ELF-1 (cell line): ENCODE results near the gene ITFG1.
A peak's percentile ranks its signal among the peaks of the same experiment; 100 is the strongest.
"Not testable (repeated sequence)": the region's sequence is repeated elsewhere in the genome, so short reads cannot be mapped to it uniquely, and the experiment has no call there.

Experiments
- DNase-seq: peaks from one replicate; pipeline ENCODE4 v3.0.0-alpha.2; 2016; ENCODE audit warnings: low read depth, low spot score

ITFG1 gene

DNA sequence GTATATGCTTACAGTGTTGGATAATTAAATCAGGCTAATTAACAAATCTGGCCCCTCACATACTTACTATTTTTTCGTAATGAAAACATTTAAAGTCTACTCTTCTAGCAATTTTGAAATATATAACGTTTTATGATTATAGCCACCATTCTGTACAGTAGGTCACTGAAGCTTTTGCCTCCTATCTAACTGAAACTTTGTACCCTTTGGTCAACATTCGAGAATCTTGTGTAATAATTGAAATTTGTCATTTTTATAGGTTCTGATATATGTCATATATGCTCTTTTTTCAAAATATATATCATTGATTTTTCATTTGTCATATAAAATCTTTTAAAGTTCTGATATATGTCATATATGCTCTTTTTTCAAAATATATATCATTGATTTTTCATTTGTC lies 12.9 kb upstream of the ITFG1 start:
- no peak for DNase-seq

DNA sequence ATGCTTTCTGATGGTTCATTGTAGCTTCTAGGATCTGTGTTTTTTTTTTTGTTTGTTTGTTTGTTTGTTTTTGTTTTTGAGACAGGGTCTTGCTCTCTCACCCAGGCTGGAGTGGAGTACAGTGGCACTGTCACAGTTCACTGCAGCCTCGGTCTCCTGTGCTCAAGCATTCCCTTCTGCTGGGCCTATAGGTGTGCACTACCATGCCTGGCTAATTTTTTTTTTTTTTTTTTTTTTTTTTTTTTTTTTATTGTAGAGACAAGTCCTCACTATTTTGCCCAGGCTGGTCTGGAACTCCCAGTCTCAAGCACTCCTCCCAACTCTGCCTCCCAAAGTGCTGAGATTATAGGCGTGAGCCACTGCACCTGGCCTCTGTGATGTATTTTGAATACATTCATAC lies 12.1 kb upstream of the ITFG1 start:
- not testable (repeated sequence) for DNase-seq

DNA sequence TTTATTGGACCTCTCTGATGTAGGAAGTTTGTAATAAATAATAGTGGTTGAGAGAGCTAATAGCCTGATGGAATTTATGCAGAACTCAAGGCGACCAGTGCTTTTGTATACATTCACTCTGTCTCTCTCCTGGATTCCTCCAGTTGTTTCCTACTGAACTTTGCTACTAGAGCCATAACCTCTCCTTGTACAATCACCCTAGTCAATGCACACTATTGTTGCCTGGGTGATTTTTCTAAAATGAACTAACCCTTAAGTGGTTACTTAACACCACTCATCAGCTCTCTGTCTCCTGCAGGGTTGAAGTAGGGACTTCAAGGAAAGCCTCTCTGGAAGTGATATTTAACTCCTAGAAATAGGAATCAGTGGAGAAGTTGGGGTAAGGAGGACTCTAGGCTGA lies 9.9 kb upstream of the ITFG1 start:
- DNase-seq: no peak

DNA sequence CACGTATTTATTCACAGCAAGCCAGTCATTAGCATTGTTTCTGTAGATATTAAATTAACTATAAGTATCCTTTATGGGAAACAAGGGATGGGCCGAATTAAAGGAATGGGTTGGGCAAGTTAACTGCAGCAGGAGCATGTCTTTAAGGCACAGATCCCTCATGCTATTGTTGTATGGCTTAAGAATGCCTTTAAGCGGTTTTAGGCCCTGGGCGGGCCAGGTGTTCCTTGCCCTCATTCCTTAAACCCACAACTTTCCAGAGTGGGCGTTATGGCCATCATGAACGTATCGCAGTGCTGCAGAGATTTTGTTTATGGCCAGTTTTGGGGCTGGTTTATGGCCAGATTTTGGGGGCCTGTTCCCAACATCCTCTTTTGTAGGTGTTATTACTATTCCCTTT lies 9.3 kb upstream of the ITFG1 start:
- DNase-seq: peak; percentile 44

DNA sequence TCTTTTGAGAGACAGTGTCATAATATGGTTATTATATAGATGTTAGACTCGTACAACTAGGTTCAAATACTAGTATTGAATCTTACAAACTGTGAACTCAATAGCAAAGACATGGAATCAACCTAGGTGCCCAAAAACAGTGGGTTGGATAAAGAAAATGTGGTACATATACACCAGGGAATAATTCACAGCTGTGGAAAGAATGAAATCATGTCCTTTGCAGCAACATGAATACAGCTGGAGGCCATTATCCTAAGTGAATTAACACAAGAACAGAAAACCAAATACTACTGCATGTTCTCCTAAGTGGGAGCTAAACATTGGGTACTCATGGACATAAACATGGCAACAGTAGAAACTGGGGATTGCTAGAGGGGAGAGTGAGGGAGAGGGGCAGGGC lies 8.4 kb upstream of the ITFG1 start:
- DNase-seq: no peak

DNA sequence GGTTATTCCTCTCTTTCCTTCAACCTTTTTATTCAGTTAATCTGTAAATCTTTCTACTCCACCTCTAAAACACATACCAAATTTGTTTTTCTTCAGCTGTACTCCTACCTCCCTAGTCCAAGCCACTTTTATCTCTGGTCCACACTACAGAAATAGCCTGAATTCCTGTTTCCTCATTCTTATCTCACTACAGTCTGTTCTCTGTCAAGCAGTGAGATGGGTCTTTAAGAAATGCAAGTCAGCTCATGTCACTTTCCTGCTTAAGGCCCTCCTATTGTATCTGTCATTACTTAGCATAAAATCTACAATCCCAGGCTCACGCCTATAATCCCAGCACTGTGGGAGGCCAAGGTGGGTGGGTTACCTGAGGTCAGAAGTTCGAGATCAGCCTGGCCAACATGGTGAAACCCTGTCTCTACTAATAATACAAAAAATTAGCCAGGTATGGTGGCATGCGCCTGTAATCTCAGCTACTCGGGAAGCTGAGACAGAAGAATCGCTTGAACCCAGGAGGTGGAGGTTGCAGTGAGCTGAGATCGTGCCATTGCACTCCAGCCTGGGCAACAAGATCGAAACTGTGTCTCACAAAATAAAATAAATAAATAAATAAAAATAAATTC lies 7.3 kb upstream of the ITFG1 start:
- DNase-seq: peak; percentile 32

DNA sequence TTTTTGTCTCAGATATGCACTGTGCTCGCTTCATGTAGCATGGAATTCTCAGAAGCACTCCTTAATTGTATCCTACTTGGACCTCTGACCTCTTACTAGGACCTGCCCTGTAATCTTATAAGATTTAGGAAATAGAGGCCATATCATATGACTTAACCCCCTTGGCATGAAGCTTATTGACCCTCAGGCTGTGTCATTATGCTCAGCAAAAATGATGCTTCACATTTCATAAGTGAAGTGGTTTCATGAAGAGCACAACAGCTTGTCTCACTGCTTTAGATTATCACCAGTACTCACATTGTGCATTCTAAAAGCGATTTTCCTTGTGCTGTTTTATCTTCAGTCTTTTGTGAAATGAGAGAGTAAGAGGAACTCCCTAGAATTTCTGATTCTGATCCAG lies 6.6 kb upstream of the ITFG1 start:
- no peak for DNase-seq

DNA sequence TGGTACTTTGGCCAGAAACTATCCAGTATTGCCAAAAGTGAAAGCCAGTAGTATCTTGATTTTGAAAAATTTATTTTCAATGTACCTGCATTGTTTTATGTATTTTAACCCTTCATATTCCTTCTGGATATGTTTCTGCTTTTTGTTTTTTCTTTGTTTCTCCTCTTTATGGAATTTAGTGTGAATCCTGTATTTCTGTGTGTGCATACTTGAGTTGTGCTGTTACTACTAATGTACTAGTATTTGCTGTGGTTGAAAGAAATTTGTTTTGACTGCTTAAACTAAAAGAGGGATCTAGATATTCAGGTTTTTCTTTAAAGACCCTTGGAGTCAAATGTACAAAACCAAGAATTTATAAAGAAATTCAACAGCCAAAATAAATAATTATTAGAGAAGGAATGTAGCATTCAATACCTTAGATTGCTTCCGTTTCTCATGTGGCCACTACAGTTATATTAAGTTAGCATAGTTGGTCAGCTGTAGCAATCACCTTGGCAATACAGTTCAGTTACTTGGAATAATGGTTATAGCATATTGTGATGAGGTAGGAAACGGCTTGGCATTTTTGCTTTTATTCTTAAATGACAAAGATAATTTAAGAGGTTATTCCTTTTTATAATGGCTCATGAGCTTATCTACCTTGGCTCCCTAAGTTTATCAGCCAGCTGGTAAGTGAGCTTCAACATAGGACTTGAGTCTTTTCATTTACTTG lies 5.2 kb upstream of the ITFG1 start:
- DNase-seq: no peak

DNA sequence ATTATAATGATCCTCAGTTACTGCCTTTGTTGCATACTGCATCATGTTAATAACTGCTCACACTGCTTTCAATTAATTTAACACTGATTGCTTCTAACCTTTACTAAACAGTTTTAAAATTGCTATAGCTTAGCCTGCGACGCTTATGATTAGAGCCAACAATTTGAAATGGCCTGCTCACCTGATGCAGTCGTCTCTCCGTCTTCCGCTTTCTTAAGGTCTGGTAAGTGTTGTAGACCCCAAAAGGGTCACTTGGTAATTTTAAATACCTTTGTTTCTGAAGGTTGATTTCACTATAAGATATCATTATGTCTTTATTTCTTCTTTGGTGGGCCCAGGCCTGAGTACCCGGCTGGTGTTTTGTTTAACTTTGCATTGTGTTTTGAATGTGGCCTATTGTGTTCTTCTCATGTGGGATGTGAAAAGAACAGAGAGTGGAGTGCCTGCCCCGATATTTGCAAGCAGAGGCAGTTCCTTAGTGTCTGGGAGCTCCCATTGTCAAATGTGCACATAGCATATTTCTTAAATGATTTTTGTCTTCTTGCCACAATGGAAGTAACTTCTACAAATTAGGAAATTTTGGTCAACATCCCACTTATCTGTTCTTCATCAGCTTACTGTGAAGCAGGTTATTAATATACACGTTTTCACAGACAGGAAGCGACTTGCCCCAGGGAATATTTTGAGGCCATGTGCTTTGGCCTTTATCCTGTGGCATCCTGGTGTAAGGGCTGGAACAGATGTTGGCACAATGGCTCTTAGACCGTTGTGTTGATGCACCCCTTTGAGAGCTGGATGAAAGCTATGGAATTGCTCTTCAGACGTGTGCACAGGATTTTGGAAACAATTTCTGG lies 3.1 kb upstream of the ITFG1 start:
- DNase-seq: no peak

DNA sequence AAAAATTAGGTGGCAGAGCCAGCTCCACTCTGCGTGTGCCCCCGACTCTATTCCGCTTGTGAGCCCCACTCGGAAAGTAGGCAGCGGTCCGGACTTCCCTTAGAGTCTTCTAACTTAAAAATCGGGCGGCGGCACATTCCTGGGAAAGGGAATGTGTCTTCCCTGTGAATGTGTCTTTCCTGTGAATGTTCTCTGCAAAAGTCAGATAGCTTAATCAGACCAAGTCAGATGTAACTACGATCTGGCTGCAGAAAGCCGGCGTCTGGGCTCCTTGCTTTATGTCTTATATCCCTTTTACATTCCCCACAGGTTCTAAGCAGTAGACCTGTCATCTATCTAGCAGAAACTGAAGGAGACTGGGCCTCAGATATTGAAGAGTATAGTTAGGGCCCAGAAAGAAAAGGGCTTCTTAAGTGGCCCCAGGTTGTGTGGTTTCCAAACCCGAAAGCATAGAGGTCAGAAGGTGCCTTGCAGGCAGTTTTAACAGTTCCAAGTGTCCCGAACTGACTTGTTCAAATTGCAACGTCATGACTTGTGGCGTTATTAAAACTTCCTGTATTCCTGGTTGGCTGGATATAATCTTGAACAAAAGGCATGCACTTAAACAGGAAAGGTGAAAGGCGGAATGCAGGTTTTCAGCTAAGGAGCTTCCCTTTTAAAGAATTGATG lies 869 bp upstream of the ITFG1 start:
- peak; percentile 56 for DNase-seq

DNA sequence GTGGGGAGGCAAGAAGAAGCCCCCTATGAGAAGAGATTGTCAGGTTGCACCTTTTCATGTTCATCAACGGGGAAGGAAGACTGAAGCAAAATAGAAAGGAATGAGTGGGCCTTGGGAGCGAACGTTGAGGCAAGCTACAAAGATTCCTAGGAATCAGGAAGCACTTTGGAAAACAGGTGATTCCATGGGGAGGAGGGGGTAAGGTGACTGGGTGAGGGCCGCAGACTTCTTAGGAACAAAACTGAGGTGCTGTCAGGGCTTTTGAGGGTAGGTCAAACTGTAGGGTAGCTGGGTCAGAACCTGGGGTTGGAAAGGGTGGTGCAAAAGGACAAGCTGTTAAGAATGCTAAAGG lies 528 bp downstream of the ITFG1 start:
- DNase-seq: peak; percentile 14

DNA sequence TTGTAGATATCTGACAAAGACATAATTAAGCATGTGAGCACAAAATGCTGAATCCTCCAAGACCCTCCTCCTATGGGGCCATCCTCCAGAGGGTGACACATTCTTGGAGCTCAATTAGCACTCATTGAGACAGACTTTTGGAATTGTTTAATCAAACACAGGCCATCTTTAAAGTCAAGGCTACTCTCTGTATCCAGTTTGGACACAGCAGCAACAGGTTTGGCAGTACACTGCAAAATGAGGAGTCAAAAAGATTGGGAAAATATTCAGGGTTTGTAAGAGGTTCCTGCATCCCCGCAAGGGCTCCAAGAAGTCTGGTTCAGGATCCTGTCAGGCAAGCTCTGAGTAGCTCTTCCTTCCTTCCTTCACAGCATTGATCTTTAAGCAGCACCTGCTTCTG lies 1.3 kb downstream of the ITFG1 start:
- DNase-seq: no peak

DNA sequence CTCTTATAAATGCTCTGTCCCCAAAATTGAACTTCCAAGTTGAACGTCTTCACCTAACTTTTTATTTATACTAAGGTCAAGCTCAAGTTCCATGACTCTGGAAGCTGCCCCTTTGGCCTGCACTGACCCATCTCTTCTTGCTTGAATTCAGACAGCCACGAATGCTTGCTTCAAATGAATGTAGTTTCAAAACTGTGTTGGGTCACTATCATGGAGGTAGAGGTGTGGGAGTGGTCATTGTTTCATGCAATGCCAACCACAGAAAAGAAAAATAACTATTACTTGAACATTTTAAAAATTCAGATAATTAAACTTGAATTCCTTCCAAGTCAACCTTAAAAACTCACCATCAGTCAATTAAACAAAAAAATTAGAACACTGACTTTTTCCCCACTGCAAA lies 2.5 kb downstream of the ITFG1 start:
- DNase-seq: no peak

DNA sequence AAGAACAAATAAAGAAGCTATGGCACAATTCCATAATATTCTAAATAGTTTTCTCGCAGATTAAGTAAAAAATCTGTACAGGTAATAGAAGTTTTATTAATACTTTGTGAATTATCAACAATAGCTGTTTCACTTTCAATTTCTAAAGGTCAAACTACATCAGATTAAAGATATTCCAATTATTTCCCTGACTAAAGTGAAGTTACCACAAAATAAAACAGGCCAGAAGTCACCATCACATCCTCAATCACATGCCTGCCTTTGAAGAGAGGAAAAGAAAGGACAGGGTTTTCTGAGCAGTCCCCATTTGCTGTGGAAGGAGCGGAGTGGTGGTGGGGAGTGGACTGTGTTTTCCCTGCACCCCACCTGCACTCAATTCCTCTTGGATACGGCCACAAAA lies 11.1 kb downstream of the ITFG1 start:
- DNase-seq: no peak

DNA sequence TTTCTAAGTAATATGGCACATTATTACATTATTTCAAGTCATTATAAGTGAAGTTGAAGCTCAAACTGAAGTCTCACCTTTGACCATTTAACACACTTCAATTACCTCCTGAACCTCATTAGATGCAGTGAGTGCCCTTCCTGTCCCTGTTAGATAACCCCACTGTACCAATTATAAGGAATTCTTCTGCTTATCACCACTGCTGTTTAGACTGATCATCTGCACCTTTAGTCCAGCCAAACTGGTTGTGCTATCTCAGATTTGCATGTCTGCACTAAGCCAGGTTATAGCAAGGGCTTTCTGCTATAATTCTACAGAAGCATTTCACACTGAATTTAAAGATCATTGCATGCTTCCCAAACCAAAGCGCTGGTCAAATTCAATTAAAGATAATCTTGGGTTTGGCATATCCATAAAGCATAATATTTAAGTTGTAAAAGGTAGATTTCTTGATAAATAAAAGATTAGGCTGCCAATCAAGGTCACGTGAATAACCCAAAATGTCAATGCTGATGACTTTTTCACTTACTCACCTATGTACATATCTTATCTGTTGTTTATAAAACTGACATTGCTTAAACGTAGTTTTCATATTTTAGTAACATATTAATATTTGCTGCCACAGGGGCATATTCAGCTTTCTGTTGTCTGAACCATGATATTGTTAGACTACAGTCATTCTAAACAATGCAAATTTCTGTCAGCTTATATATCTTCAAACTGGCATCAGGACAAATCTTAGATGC lies 11.9 kb downstream of the ITFG1 start:
- no peak for DNase-seq

DNA sequence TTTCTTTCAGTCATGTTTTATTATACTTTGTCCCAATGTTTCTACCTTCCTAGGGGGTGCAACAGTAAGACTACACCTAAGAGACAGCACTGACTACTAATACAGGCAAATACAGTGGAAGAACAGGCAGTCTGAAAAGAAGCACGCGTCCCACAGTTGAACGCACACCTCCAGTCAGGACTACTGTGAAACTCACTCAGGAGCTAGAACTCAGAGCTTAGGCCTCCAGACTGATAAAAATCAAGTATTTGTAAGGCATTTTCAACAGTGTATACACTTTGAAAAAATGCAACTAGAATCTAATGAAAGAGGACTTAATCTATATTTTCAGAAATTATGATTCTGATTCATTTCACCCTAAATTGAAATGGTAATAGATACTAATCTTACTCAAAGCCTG lies 14.4 kb downstream of the ITFG1 start:
- DNase-seq: no peak

DNA sequence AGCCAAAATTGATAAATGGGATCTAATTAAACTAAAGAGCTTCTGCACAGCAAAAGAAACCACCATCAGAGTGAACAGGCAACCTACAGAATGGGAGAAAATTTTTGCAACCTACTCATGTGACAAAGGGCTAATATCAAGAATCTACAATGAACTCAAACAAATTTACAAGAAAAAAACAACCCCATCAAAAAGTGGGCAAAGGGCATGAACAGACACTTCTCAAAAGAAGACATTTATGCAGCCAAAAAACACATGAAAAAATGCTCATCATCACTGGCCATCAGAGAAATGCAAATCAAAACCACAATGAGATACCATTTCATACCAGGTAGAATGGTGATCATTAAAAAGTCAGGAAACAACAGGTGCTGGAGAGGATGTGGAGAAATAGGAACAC lies 18.0 kb downstream of the ITFG1 start:
- not testable (repeated sequence) for DNase-seq

DNA sequence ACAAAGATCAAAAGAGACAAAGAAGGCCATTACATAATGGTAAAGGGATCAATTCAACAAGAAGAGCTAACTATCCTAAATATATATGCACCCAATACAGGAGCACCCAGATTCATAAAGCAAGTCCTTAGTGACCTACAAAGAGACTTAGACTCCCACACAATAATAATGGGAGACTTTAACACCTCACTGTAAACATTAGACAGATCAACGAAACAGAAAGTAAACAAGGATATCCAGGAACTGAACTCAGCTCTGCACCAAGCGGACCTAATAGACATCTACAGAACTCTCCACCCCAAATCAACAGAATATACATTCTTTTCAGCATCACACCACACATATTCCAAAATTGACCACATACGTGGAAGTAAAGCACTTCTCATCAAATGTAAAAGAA lies 20.8 kb downstream of the ITFG1 start:
- DNase-seq: not testable (repeated sequence)

DNA sequence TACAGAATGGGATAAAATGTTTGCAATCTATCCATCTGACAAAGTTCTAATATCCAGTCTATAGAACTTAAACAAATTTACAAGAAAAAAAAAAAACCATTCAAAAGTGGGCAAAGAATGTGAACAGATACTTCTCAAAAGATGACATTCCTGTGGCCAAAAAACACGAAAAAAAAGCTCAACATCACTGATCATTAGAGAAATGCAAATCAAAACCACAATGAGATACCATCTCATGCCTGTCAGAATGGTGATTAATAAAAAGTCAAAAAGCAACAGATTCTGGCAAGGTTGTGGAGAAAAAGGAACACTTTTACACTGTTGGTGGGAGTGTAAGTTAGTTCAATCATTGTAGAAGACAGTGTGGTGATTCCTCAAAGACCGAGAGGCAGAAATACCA lies 26.6 kb downstream of the ITFG1 start:
- not testable (repeated sequence) for DNase-seq

DNA sequence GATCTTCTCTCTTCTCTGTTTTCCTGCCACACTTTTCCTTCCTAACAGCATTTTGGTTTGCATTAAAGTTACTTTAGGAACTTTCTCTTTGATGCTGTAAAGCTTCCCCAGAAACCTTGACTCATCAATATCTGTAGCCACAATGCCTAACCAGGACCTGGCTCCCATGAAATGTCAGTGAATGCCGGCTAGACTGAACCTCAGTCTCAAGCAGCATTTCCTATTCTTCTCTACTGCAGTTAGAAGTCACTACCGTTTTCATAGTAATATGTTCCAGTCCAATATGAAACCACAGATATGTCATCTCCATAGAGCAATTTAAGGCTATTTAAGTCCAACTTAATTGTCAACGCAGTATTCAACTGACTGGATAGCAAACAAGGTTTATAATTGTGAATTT lies 28.9 kb downstream of the ITFG1 start:
- DNase-seq: no peak

DNA sequence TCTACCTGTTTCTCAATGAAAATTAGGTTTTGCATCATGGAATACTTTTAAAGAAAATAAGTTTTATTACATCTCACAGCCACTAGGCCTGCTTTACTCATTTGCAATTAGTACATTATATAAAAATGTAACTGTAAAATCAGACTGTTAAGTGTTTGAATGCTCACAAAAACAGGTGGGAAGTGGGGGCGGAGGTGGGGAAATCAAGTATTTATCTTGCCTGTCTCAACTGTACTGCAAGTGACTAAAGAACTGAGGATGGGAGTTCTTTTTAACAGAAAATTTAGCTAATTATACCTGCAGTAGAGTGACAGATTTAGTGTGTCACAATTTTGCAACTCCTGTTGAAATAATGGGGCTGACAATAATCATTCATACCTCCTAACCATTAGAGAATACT lies 34.1 kb downstream of the ITFG1 start:
- no peak for DNase-seq

DNA sequence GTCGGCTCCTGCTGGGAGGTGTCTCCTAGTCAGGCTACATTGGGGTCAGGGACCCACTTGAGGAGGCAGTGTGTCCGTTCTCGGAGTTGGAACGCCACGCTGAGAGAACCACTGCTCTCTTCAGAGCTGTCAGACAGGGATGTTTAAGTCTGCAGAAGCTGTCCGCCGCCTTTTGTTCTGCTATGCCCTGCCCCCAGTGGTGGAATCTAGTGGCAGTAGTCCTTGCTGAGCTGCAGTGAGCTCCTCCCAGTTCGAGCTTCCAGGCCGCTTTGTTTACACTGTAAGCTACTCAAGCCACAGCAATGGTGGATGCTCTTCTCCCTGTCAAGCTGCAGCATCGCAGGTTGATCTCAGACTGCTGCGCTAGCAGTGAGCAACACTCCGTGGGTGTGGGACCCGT lies 36.0 kb downstream of the ITFG1 start:
- peak; percentile 87 for DNase-seq
